Testis (tissue), 5 donors: ENCODE results near the gene BCAR3. TPM values are rescaled to one million over a fixed set of nuclear protein-coding genes. Genes with fewer than 3 reads are reported as not detected.

ENCODE experiments used
- DNase-seq: peaks from one replicate; pipeline ENCODE4 v3.0.0-alpha.2; 2019
- H3K27ac ChIP-seq, 2 donors: fragments of 200-600 bp; sonication (generic); one replicate each; pipeline ENCODE4 v1.5.1; 2019
- H3K27me3 ChIP-seq: fragments of 200-600 bp; sonication (generic); one replicate; pipeline ENCODE4 v1.5.1; 2019
- H3K36me3 ChIP-seq: fragments of 200-600 bp; sonication (generic); one replicate; pipeline ENCODE4 v1.5.1; 2017; ENCODE audit warnings: low read depth; ENCODE audit errors: missing control alignments
- H3K4me1 ChIP-seq: fragments of 200-600 bp; sonication (generic); one replicate; pipeline ENCODE4 v1.5.1; 2019
- H3K4me3 ChIP-seq, 2 donors: fragments of 200-600 bp; sonication (generic); one replicate each; pipeline ENCODE4 v1.5.1; 2017 to 2019
- H3K9me3 ChIP-seq: fragments of 200-600 bp; sonication (generic); one replicate; pipeline ENCODE4 v1.5.1; 2017
- POLR2A ChIP-seq: fragments of 450-650 bp; IDR thresholded peaks from one replicate; pipeline ENCODE4 v1.6.1; 2017; ENCODE audit warnings: antibody characterized with exemption, mild to moderate bottlenecking, moderate library complexity
- WGBS, 2 donors: methylation state at CpG; one replicate each; pipeline ENCODE4 v1.1.5; 2018; 5-methylcytosine and 5-hydroxymethylcytosine counted together
- intact Hi-C: fragments of 100-400 bp; cut with DNase I; formaldehyde crosslinking; loops from one replicate; pipeline ENCODE4 v1.15.1; 2023; ENCODE audit warnings: low total_unique reads
- long read RNA-seq, 2 donors: transcript quantifications; one replicate each; lab custom pipeline, GENCODE V29; 2026
- polyA plus RNA-seq: library from polyadenylated mRNA; stranded (reverse); fragments of 350-450 nt; fragmentation: Illumina TruSeq; extraction: RNeasy Lipid Tissue Mini Kit (QIAGEN cat#74804); gene quantifications from one replicate; pipeline ENCODE4 v1.2.3, GENCODE V29; 2014; ENCODE audit warnings: low read depth, low replicate concordance; ENCODE audit not compliant: insufficient read depth
- total RNA-seq, 2 donors: library from RNA; depleted of rRNA; stranded (reverse); fragments of >200 nt; gene quantifications; one replicate each; pipeline ENCODE4 v1.2.3, GENCODE V29; 2016
- TF ChIP-seq, protein P1 (sequence below), 3 experiments: fragments of 450-650 bp in 2 of 3; fragments of 200-600 bp in 1 of 3; sonication (generic) in 1 of 3; IDR thresholded peaks; one replicate each; pipeline ENCODE4 v1.5.1; 2016 to 2019; ENCODE audit warnings: antibody characterized with exemption in 3 of 3, mild to moderate bottlenecking in 2 of 3, moderate library complexity in 1 of 3

BCAR3 gene
- total RNA-seq: 10 to 100 TPM; 42.9 to 55.9 TPM
- polyA plus RNA-seq: 23.2 TPM
- long read RNA-seq, donor 1, transcript BCAR3-201 (12 exons, 3,171 nt): major isoform, 8 of 8 reads
- long read RNA-seq, donor 1, partial matches to known transcripts: 0 of 8 reads
- long read RNA-seq, donor 1, other reads (novel, unspliced or antisense): 0 of 8 reads
- long read RNA-seq, donor 2, partial matches to known transcripts: 0 of 2 reads
- long read RNA-seq, donor 2, other reads (novel, unspliced or antisense): 0 of 2 reads

DNA sequence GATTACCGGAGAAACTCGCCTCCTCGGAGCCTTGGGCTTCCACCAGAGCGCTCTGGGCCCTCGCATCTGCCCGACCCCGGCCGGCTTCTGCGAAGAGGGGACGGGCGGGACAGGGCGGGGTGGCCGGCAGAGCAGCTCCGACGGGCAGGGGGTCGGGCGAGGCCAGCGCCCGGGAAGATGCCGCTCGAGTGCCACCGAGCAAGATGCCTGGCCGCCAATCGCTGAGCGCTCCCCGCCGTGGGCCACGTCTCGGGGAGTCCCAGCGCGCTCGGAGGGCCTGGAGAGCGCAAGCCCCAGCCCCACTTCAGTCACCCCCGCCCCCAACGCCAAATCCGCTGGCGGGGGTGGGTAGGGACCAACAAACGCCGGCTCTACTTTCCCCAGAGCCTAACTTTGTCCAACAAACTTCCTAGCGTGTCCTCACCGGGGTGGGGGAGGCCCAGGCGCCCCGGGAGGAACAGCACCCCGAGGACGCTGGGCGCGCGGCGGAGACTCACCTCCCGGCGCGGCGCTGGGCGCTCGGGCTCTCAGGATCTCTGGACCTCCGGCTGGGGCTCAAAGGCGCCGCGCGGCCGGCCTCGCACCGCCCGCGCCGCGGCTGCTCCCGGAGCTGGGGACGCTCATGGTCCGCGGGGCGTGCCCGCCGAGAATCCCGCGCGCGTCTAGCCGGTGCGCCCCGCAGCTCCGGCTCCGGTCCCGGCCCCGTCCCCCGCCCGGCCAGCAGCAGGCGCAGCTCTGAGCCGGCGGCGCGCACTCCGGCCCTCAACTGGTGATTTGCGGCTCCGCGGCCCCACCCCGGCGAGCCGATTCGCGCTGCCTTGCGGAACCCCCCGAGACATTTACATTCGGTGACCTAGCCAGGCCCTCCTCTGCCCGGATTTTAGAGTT lies at the start of gene BCAR3:
TSS of gene BCAR3 (minus strand) at position 737 of the 888 bp plus-strand sequence. CDS start 6,907 bp downstream, outside the sequence.
- intact Hi-C loops: no loop called here
- Histone ChIP-seq H3K9me3 (no peaks in the 10 kb centered on the region), H3K27me3 (no peaks in the 10 kb centered on the region), H3K36me3 (no peaks in the 10 kb centered on the region), H3K27ac (peak within 1 kb of the TSS; percentile 71 to 96), H3K4me1 (peaks cover 5% of the 10 kb centered on the region), H3K4me3 (peak within 1 kb of the TSS; percentile 75 to 87)
- TF ChIP-seq POLR2A: no peak
- TF ChIP-seq, protein P1, sequence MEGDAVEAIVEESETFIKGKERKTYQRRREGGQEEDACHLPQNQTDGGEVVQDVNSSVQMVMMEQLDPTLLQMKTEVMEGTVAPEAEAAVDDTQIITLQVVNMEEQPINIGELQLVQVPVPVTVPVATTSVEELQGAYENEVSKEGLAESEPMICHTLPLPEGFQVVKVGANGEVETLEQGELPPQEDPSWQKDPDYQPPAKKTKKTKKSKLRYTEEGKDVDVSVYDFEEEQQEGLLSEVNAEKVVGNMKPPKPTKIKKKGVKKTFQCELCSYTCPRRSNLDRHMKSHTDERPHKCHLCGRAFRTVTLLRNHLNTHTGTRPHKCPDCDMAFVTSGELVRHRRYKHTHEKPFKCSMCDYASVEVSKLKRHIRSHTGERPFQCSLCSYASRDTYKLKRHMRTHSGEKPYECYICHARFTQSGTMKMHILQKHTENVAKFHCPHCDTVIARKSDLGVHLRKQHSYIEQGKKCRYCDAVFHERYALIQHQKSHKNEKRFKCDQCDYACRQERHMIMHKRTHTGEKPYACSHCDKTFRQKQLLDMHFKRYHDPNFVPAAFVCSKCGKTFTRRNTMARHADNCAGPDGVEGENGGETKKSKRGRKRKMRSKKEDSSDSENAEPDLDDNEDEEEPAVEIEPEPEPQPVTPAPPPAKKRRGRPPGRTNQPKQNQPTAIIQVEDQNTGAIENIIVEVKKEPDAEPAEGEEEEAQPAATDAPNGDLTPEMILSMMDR (IDR thresholded peaks at IDR 0.05): no peak
- WGBS, 2 donors: 0% methylated on average over 12 to 61 of the region's 105 CpGs
- peak; percentile 81 for DNase-seq

DNA sequence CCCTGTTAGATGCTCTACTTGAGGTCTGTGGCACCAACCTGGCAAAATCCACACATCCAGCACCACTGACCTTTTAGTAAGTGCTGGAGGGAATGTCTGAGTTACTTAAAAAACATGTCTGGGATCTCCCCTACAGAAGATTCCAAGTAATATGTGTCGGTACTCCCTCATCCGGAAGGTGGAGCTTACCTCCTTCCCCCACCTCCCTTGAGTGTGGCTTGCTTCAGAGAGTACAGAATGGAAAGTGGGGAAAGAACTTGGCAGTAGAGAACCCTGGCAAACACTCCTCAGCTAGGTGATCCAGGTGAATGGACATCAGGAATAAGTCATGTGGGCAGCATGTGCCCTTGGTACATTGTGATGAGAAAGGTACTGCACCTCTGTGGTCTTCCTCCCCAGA lies 49.0 kb upstream of the BCAR3 start:
- H3K4me3 ChIP-seq: no peak overlapping the region
- no peaks in the 10 kb centered on the region for H3K36me3 ChIP-seq
- no peaks in the 10 kb centered on the region for H3K9me3 ChIP-seq
- intact Hi-C loops: no loop called here
- H3K27ac ChIP-seq: no peak overlapping the region
- TF ChIP-seq POLR2A: no peak
- TF ChIP-seq, protein P1 (IDR thresholded peaks at IDR 0.05): no peak
- peaks cover 12% of the 10 kb centered on the region for H3K4me1 ChIP-seq
- DNase-seq: no peak
- WGBS, 2 donors: 69 to 83% methylated on average over 2 of the region's 2 CpGs
- H3K27me3 ChIP-seq: no peaks in the 10 kb centered on the region

DNA sequence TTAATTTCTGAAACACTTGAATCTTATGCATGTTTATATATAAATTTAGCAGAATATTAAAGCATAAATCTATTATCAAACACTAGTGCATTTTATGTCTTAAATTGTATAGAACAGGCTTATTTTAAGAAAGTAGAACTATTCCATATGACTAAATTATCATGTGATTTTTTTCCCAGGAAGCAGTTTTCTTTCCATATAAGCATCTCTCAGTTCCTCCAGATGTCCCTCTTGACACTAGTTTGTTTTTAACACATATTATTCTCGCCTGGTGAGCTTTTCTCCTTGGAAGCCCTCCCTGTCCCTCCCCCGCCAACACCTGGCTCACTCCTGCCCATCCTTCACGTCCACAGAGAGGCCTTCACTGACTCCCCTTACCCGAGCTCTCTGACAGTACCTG lies 48.3 kb upstream of the BCAR3 start:
- 91 to 92% methylated on average over 4 of the region's 4 CpGs for WGBS, 2 donors
- H3K4me1 ChIP-seq: peaks cover 12% of the 10 kb centered on the region
- no peak for TF ChIP-seq POLR2A
- TF ChIP-seq, protein P1 (IDR thresholded peaks at IDR 0.05): no peak
- intact Hi-C loops: no loop called here
- no peaks in the 10 kb centered on the region for H3K27me3 ChIP-seq
- H3K9me3 ChIP-seq: no peaks in the 10 kb centered on the region
- H3K36me3 ChIP-seq: no peaks in the 10 kb centered on the region
- no peak overlapping the region for H3K4me3 ChIP-seq
- no peak for DNase-seq
- no peak overlapping the region for H3K27ac ChIP-seq

DNA sequence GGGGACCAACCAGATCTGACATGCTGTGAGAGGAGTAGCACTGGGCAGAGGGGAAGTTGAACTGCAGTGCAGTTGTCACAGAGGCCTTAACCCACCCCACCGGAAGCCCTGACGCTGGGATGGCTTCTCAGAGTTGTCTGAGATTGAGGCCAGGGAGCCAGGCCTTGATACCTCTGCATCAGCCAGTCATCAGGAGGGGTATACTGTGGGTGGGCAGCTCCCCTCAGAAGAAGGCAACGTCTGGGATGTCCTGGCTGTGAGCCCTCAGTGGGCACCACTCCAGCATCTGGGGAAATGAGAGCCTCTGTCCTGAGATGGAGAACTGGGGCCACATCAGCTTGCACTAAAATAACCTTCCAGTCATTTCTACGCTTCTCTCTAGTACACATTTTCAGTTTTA lies 47.9 kb upstream of the BCAR3 start:
- Histone ChIP-seq H3K4me3 (no peak overlapping the region), H3K27me3 (no peaks in the 10 kb centered on the region), H3K9me3 (no peaks in the 10 kb centered on the region), H3K36me3 (no peaks in the 10 kb centered on the region), H3K4me1 (peaks cover 12% of the 10 kb centered on the region), H3K27ac (no peak overlapping the region)
- no peak for TF ChIP-seq POLR2A
- TF ChIP-seq, protein P1 (IDR thresholded peaks at IDR 0.05): no peak
- DNase-seq: no peak
- intact Hi-C loops: no loop called here
- WGBS, 2 donors: 82 to 92% methylated on average over 4 of the region's 4 CpGs
